Measurements from ENCODE around the gene PHACTR3. TPM values are rescaled to one million over a fixed set of nuclear protein-coding genes. Genes with fewer than 3 reads are reported as not detected.

PHACTR3 gene
- total RNA-seq, 1 experiment from 2014 or later: not detected

DNA sequence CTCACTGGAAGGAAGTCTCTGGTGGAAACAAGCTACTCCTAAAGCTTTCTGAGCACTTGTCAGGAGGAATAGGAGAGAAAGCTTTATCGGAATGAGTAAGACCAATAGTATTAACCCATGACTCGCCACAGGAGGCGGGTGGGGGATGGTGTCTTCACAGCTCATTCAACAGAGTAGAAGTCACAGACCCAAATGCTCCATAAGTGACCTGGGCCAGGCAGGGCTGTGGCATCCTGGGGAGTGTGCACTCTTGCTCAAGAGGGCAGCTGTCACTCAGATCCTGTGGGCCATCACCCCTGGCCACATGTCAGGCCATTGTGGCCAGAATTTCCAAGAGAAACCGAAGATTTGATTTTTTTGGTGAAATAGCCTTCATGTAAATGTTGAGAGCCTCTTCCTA, 213.1 kb downstream of the PHACTR3 start:
- H3K36me3 Mint-ChIP-seq (ENCODE audit: insufficient read depth in 1 of 3, low read depth in 3 of 3): no peaks in the 10 kb centered on the region
- no CpG with 5 or more reads among the region's 4 CpGs for WGBS (ENCODE audit: extremely low coverage, insufficient read length, low lambda C conversion rate)
- no peaks in the 10 kb centered on the region for H3K79me1 ChIP-seq (ENCODE audit: insufficient read depth, low read depth, low read length, poor library complexity, severe bottlenecking)
- no peak overlapping the region for H2AFZ ChIP-seq (ENCODE audit: low read length)
- no peak overlapping the region for H3K23ac ChIP-seq (ENCODE audit: insufficient read length, low read depth, low read length)
- H3K9me3 ChIP-seq (ENCODE audit: control insufficient read depth, low read depth, low read length): no peaks in the 10 kb centered on the region
- no peak overlapping the region for H3K4ac ChIP-seq (ENCODE audit: low read depth, low read length)
- H3K27ac ChIP-seq (ENCODE audit: insufficient read length, low read depth, low read length): no peak overlapping the region
- H3K4me1 ChIP-seq (ENCODE audit: insufficient read depth, low read length): no peaks in the 10 kb centered on the region
- no peak overlapping the region for H4K8ac ChIP-seq (replicated peaks; ENCODE audit: insufficient read length, low read depth, low read length)
- no peaks in the 10 kb centered on the region for H3K23me2 ChIP-seq (ENCODE audit: insufficient read length, low read depth, low read length, poor library complexity, severe bottlenecking)
- H3T11ph ChIP-seq (ENCODE audit: low read length): no peak overlapping the region
- no peak overlapping the region for H2BK5ac ChIP-seq (ENCODE audit: insufficient read length, low read length)
- H4K5ac ChIP-seq (ENCODE audit: insufficient read length, low read depth, low read length): no peak overlapping the region
- peak; percentile 12 for DNase-seq
- no peak overlapping the region for H2BK15ac ChIP-seq (ENCODE audit: low read depth, low read length)
- no peaks in the 10 kb centered on the region; the same call in 1 of the 2 replicates for H3K27me3 ChIP-seq (ENCODE audit: insufficient read depth, low read length)
- H3K27ac Mint-ChIP-seq: no peak overlapping the region
- H4K20me1 ChIP-seq (ENCODE audit: control insufficient read depth, insufficient read depth, insufficient read length): no peaks in the 10 kb centered on the region
- H3K18ac ChIP-seq (ENCODE audit: insufficient read length, low read depth, low read length): no peak overlapping the region
- no peak overlapping the region for H3K56ac ChIP-seq (ENCODE audit: insufficient read length, low read depth, low read length)
- H3K4me2 ChIP-seq (ENCODE audit: insufficient read depth, insufficient read length, low read length): no peak overlapping the region
- peaks cover 21% of the 10 kb centered on the region for H3K27me3 Mint-ChIP-seq (ENCODE audit: low read depth)
- no peak overlapping the region for H3K4me3 Mint-ChIP-seq
- TF ChIP-seq, protein P1, sequence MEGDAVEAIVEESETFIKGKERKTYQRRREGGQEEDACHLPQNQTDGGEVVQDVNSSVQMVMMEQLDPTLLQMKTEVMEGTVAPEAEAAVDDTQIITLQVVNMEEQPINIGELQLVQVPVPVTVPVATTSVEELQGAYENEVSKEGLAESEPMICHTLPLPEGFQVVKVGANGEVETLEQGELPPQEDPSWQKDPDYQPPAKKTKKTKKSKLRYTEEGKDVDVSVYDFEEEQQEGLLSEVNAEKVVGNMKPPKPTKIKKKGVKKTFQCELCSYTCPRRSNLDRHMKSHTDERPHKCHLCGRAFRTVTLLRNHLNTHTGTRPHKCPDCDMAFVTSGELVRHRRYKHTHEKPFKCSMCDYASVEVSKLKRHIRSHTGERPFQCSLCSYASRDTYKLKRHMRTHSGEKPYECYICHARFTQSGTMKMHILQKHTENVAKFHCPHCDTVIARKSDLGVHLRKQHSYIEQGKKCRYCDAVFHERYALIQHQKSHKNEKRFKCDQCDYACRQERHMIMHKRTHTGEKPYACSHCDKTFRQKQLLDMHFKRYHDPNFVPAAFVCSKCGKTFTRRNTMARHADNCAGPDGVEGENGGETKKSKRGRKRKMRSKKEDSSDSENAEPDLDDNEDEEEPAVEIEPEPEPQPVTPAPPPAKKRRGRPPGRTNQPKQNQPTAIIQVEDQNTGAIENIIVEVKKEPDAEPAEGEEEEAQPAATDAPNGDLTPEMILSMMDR (conservative IDR thresholded peaks at IDR 0.05): no peak
- no peak overlapping the region for H2BK12ac ChIP-seq (ENCODE audit: insufficient read length, low read depth, low read length)
- no peak overlapping the region for H2BK120ac ChIP-seq (ENCODE audit: low read depth, low read length, poor library complexity, severe bottlenecking)
- no peak overlapping the region for H2BK20ac ChIP-seq (ENCODE audit: low read depth, low read length, poor library complexity, severe bottlenecking)
- H3K14ac ChIP-seq (ENCODE audit: insufficient read depth, low read length): no peak overlapping the region
- H3K9ac ChIP-seq (ENCODE audit: extremely low read depth, insufficient read length, low read length): no peak overlapping the region
- no peak overlapping the region for H4K91ac ChIP-seq (ENCODE audit: insufficient read length, low read depth, low read length)
- H3K79me2 ChIP-seq (ENCODE audit: insufficient read depth, low read length): no peaks in the 10 kb centered on the region
- peaks cover 2 to 7% of the 10 kb centered on the region in 2 experiments for H3K4me1 Mint-ChIP-seq
- H2AK5ac ChIP-seq (ENCODE audit: insufficient read length, low read length): no peak overlapping the region
- peaks cover 0 to 29% of the 10 kb centered on the region in 2 experiments; a peak in 3 of 5 replicates for H3K9me3 Mint-ChIP-seq

Data from H9 (cell line).